A673 (cell line): ENCODE results near the gene ZNF341. TPM values are rescaled to one million over a fixed set of nuclear protein-coding genes. Genes with fewer than 3 reads are reported as not detected.

Experiments used
- BruUV-seq: library from RNA; stranded (reverse); fragments of 400-500 nt; replicated peaks from 2 replicates; lab custom pipeline; 2021; lab: Mats Ljungman, UMichigan
- CTCF ChIA-PET: fragments of 300-600 bp; sonication (Branson Sonifier 250); formaldehyde crosslinking; loops from one replicate; lab custom pipeline; 2022; ENCODE audit warnings: antibody characterized with exemption; lab: Charles Lee
- POLR2A ChIA-PET: fragments of 300-600 bp; sonication (Branson Sonifier 250); formaldehyde crosslinking; loops from one replicate; lab custom pipeline; 2022; ENCODE audit warnings: antibody characterized with exemption; ENCODE audit not compliant: low non-redundant PET; lab: Charles Lee
- DNase-seq: peaks from one replicate; pipeline ENCODE4 v3.0.0-alpha.2; 2015; ENCODE audit warnings: low spot score
- H3K27ac ChIP-seq: fragments of 200-600 bp; sonication (generic); 2 replicates; pipeline ENCODE4 v1.5.1; 2016; ENCODE audit warnings: mixed run types, low read depth, mild to moderate bottlenecking, mixed read lengths, antibody characterized with exemption, low read length; ENCODE audit not compliant: poor library complexity, severe bottlenecking
- H3K27me3 ChIP-seq: fragments of 200-600 bp; sonication (generic); replicated peaks from 2 replicates; pipeline ENCODE4 v1.6.1; 2017; ENCODE audit warnings: mixed run types, low read depth, mild to moderate bottlenecking, mixed read lengths, antibody characterized with exemption, low read length; ENCODE audit not compliant: insufficient read depth, poor library complexity
- H3K36me3 ChIP-seq: fragments of 200-600 bp; sonication (generic); 2 replicates; pipeline ENCODE4 v1.6.1; 2016; ENCODE audit warnings: mixed run types, mild to moderate bottlenecking, mixed read lengths, antibody characterized with exemption, low read length; ENCODE audit not compliant: insufficient read depth, poor library complexity, severe bottlenecking
- H3K4me1 ChIP-seq: fragments of 200-600 bp; sonication (generic); 2 replicates; pipeline ENCODE4 v1.6.1; 2017; ENCODE audit warnings: mixed run types, mild to moderate bottlenecking, mixed read lengths, antibody characterized with exemption, low read length; ENCODE audit not compliant: insufficient read depth, poor library complexity, severe bottlenecking
- H3K4me3 ChIP-seq: fragments of 200-600 bp; sonication (generic); 2 replicates; pipeline ENCODE4 v1.5.1; 2016; ENCODE audit warnings: low read depth, mixed run types, mild to moderate bottlenecking, mixed read lengths, low read length; ENCODE audit not compliant: poor library complexity, severe bottlenecking
- H3K9me3 ChIP-seq: fragments of 200-600 bp; sonication (generic); 2 replicates; pipeline ENCODE4 v1.6.1; 2016; ENCODE audit warnings: mixed run types, low read depth, mild to moderate bottlenecking, mixed read lengths, antibody characterized with exemption, low read length; ENCODE audit not compliant: poor library complexity, severe bottlenecking
- CTCF ChIP-seq: fragments of 300-800, 200-600 bp; sonication (generic); conservative IDR thresholded peaks from 2 replicates; pipeline ENCODE4 v1.5.1; 2017; ENCODE audit warnings: low read depth, mild to moderate bottlenecking, antibody characterized with exemption, low read length, moderate library complexity, mixed read lengths
- EZH2 ChIP-seq: fragments of 200-600 bp; sonication (generic); IDR thresholded peaks from 2 replicates; pipeline ENCODE4 v1.6.1; 2017; ENCODE audit warnings: borderline replicate concordance, low read depth, mild to moderate bottlenecking, mixed read lengths, antibody characterized with exemption, low read length; ENCODE audit not compliant: poor library complexity, severe bottlenecking
- intact Hi-C: fragments of 100-400 bp; cut with micrococcal nuclease; formaldehyde crosslinking; loops from one replicate; pipeline ENCODE4 v1.10.0; 2022; ENCODE audit not compliant: unreplicated experiment
- total RNA-seq: library from RNA; stranded (reverse); gene quantifications from 2 replicates; pipeline ENCODE4 v1.2.3, GENCODE V29; 2021

ZNF341 gene
- total RNA-seq, 1 experiment from 2014 or later, result 5.0 TPM

GRCh38 chr20:33713865-33714367, 17.9 kb upstream of the ZNF341 start:
- Histone ChIP-seq H3K27me3 (no peaks in the 10 kb centered on the region), H3K4me3 (no peak overlapping the region), H3K4me1 (no peaks in the 10 kb centered on the region), H3K9me3 (no peaks in the 10 kb centered on the region), H3K36me3 (no peaks in the 10 kb centered on the region), H3K27ac (no peak overlapping the region)
- POLR2A ChIA-PET, result no interaction called here
- no peak for TF ChIP-seq CTCF
- no TSS peak for BruUV-seq
- no peak for DNase-seq
- intact Hi-C loops, result no loop called here
- CTCF ChIA-PET, result no interaction called here

GRCh38 chr20:33716498-33716897, 15.3 kb upstream of the ZNF341 start:
- Histone ChIP-seq H3K27ac (no peak overlapping the region), H3K27me3 (no peaks in the 10 kb centered on the region), H3K36me3 (no peaks in the 10 kb centered on the region), H3K4me1 (peaks cover 4% of the 10 kb centered on the region), H3K9me3 (no peaks in the 10 kb centered on the region), H3K4me3 (no peak overlapping the region)
- ChIA-PET CTCF (no interaction called here), POLR2A (interaction anchor here (0.6 kb wide), 1 partner anchor 171 kb away, joined by 4 read pairs; no protein-coding TSS in a partner anchor)
- no peak for TF ChIP-seq EZH2
- no peak for TF ChIP-seq CTCF
- intact Hi-C loops, result no loop called here
- no TSS peak for BruUV-seq
- no peak for DNase-seq

- TSS peak; percentile 82 for BruUV-seq
- no peaks in the 10 kb centered on the region for H3K36me3 ChIP-seq
- H3K4me3 ChIP-seq, result peak overlapping the region; percentile 82
- H3K4me1 ChIP-seq, result peaks cover 4% of the 10 kb centered on the region
- H3K27me3 ChIP-seq, result no peaks in the 10 kb centered on the region
- ChIA-PET POLR2A (no interaction called here), CTCF (interaction anchor here (0.6 kb wide), 1 partner anchor 22 kb away, joined by 8 read pairs; no protein-coding TSS in a partner anchor)
- no peaks in the 10 kb centered on the region for H3K9me3 ChIP-seq
- intact Hi-C loops, result no loop called here
- peak overlapping the region; percentile 32 for H3K27ac ChIP-seq
- DNase-seq, result no peak
- no peak for TF ChIP-seq EZH2
- TF ChIP-seq CTCF, result no peak
These were observed 12.4 kb upstream of the ZNF341 start for GRCh38 chr20:33719277-33719988.
